H1 (cell line): Measurements from ENCODE around the gene PIGM. TPM values are rescaled to one million over a fixed set of nuclear protein-coding genes. Genes with fewer than 3 reads are reported as not detected.

ENCODE experiments used
- CTCF ChIA-PET: fragments of 300-600 bp; sonication (Branson Sonifier 250); formaldehyde crosslinking; loops from one replicate; lab custom pipeline; 2021; ENCODE audit not compliant: partially characterized antibody; lab: Charles Lee
- POLR2A ChIA-PET: fragments of 300-600 bp; sonication (Branson Sonifier 250); formaldehyde crosslinking; loops from one replicate; lab custom pipeline; 2021; ENCODE audit warnings: inconsistent platforms; ENCODE audit not compliant: partially characterized antibody; lab: Charles Lee
- DNase-seq, 2 experiments: peaks; one replicate each; pipeline versions ENCODE4 v3.0.0 to v3.0.0-alpha.2; 2010 to 2022; ENCODE audit warnings: low spot score in 2 of 2, low read depth in 1 of 2, mixed read lengths in 1 of 2
- FAIRE-seq: peaks from 2 replicates; lab custom pipeline; 2011; peaks lifted over from hg19 to GRCh38; lab: Jason Lieb, UNC
- H2AFZ ChIP-seq: 2 replicates; pipeline ENCODE4 v1.8.1; 2012; ENCODE audit warnings: low read length, inconsistent platforms
- H2AK5ac ChIP-seq: 2 replicates; pipeline ENCODE4 v1.6.1; 2013; ENCODE audit warnings: low read depth, low read length
- H2BK120ac ChIP-seq: replicated peaks from 2 replicates; pipeline ENCODE3; 2013; ENCODE audit warnings: low read depth, low read length, inconsistent platforms
- H2BK12ac ChIP-seq: 2 replicates; pipeline ENCODE4 v1.6.1; 2013; ENCODE audit warnings: low read depth, low read length
- H2BK15ac ChIP-seq: 2 replicates; pipeline ENCODE4 v1.6.1; 2013; ENCODE audit warnings: low read length
- H2BK20ac ChIP-seq: 2 replicates; pipeline ENCODE4 v1.6.1; 2013; ENCODE audit warnings: low read length
- H2BK5ac ChIP-seq: 2 replicates; pipeline ENCODE4 v1.6.1; 2013; ENCODE audit warnings: low read depth, low read length
- H3K14ac ChIP-seq: 2 replicates; pipeline ENCODE4 v1.6.1; 2013; ENCODE audit warnings: inconsistent platforms; ENCODE audit not compliant: insufficient read length
- H3K18ac ChIP-seq: 2 replicates; pipeline ENCODE4 v1.6.1; 2013; ENCODE audit warnings: low read length; ENCODE audit errors: extremely low read depth
- H3K23ac ChIP-seq: 2 replicates; pipeline ENCODE4 v1.6.1; 2013; ENCODE audit warnings: inconsistent platforms; ENCODE audit not compliant: insufficient read length
- H3K23me2 ChIP-seq: 2 replicates; pipeline ENCODE4 v1.6.1; 2013; ENCODE audit warnings: low read depth, low read length
- H3K27ac ChIP-seq: 2 replicates; pipeline ENCODE4 v1.6.1; 2011; ENCODE audit warnings: low read depth, low read length, inconsistent platforms
- H3K27me3 ChIP-seq, 4 experiments: replicated peaks in 1 of 4; 1 replicate in 1 of 4; 2 replicates in 3 of 4; pipeline versions ENCODE4 v1.6.1 to v1.8.1; 2011 to 2013; ENCODE audit warnings: low read length in 3 of 4, mild to moderate bottlenecking in 3 of 4, inconsistent platforms in 2 of 4, mixed read lengths in 2 of 4, moderate library complexity in 1 of 4; ENCODE audit not compliant: control insufficient read depth in 3 of 4, insufficient read depth in 3 of 4; ENCODE audit errors: extremely low read depth in 1 of 4
- H3K36me3 ChIP-seq, 4 experiments: 2 replicates each; pipeline versions ENCODE4 v1.6.1 to v1.8.1; 2011 to 2013; ENCODE audit warnings: mild to moderate bottlenecking in 4 of 4, low read length in 3 of 4, moderate library complexity in 2 of 4, control low read depth in 1 of 4, inconsistent platforms in 1 of 4; ENCODE audit not compliant: insufficient read depth in 4 of 4, control insufficient read depth in 2 of 4
- H3K4ac ChIP-seq: replicated peaks from 2 replicates; pipeline ENCODE3; 2013; ENCODE audit warnings: low read length, low read depth, mixed read lengths, inconsistent platforms; ENCODE audit not compliant: insufficient read length
- H3K4me1 ChIP-seq, 4 experiments: replicated peaks in 1 of 4; 1 replicate in 1 of 4; 2 replicates in 3 of 4; pipeline versions ENCODE4 v1.6.1 to v1.8.1; 2011 to 2013; ENCODE audit warnings: low read length in 3 of 4, inconsistent platforms in 2 of 4, mixed read lengths in 1 of 4; ENCODE audit not compliant: insufficient read depth in 4 of 4, control insufficient read depth in 3 of 4
- H3K4me2 ChIP-seq, 2 experiments: 2 replicates each; pipeline versions ENCODE4 v1.6.1 to v1.8.1; 2011 to 2013; ENCODE audit warnings: low read depth in 2 of 2, low read length in 2 of 2, control low read depth in 1 of 2, inconsistent platforms in 1 of 2, mild to moderate bottlenecking in 1 of 2; ENCODE audit not compliant: insufficient read depth in 1 of 2
- H3K4me3 ChIP-seq, 4 experiments: fragments of 200-600, 300-600 bp in 1 of 4; sonication (generic), shearing (Covaris generic), sonication (Bioruptor Twin) in 1 of 4; 2 replicates each; pipeline versions ENCODE4 v1.5.1 to v1.8.1; 2011 to 2016; ENCODE audit warnings: low read length in 4 of 4, low read depth in 3 of 4, control low read depth in 2 of 4, inconsistent platforms in 2 of 4, mild to moderate bottlenecking in 2 of 4, mixed read lengths in 1 of 4, moderate library complexity in 1 of 4; ENCODE audit not compliant: insufficient read depth in 2 of 4; ENCODE audit errors: extremely low read depth in 1 of 4
- H3K56ac ChIP-seq: replicated peaks from 2 replicates; pipeline ENCODE3; 2013; ENCODE audit warnings: low read depth, mild to moderate bottlenecking, mixed read lengths, low read length, inconsistent platforms; ENCODE audit not compliant: insufficient read length
- H3K79me1 ChIP-seq: 2 replicates; pipeline ENCODE4 v1.6.1; 2013; ENCODE audit warnings: low read depth, low read length, control low read depth
- H3K79me2 ChIP-seq, 2 experiments: 2 replicates each; pipeline versions ENCODE4 v1.6.1 to v1.8.1; 2012 to 2013; ENCODE audit warnings: low read length in 2 of 2, mild to moderate bottlenecking in 2 of 2, inconsistent platforms in 1 of 2; ENCODE audit not compliant: insufficient read depth in 2 of 2, control insufficient read depth in 1 of 2
- H3K9ac ChIP-seq, 4 experiments: replicated peaks in 1 of 4; 1 replicate in 1 of 4; 2 replicates in 3 of 4; pipeline versions ENCODE4 v1.6.1 to v1.8.1; 2011 to 2013; ENCODE audit warnings: low read depth in 3 of 4, low read length in 3 of 4, control low read depth in 2 of 4, mild to moderate bottlenecking in 2 of 4, moderate library complexity in 2 of 4, inconsistent platforms in 1 of 4; ENCODE audit errors: extremely low read depth in 1 of 4
- H3K9me3 ChIP-seq, 2 experiments: 2 replicates each; pipeline versions ENCODE4 v1.6.1 to v1.8.1; 2012 to 2013; ENCODE audit warnings: mild to moderate bottlenecking in 2 of 2, moderate library complexity in 2 of 2, control low read depth in 1 of 2, inconsistent platforms in 1 of 2, low read depth in 1 of 2, low read length in 1 of 2, mixed read lengths in 1 of 2; ENCODE audit not compliant: insufficient read depth in 2 of 2
- H4K20me1 ChIP-seq, 2 experiments: replicated peaks in 1 of 2; 2 replicates each; pipeline versions ENCODE3 to v1.8.1; 2011 to 2013; ENCODE audit warnings: inconsistent platforms in 2 of 2, low read length in 2 of 2, mild to moderate bottlenecking in 1 of 2; ENCODE audit not compliant: insufficient read depth in 2 of 2, control insufficient read depth in 1 of 2
- H4K5ac ChIP-seq: 2 replicates; pipeline ENCODE4 v1.6.1; 2013; ENCODE audit warnings: low read length, low read depth, mixed read lengths, inconsistent platforms; ENCODE audit not compliant: insufficient read length
- H4K8ac ChIP-seq: 2 replicates; pipeline ENCODE4 v1.8.0; 2013; ENCODE audit warnings: mild to moderate bottlenecking, moderate library complexity, low read length, inconsistent platforms; ENCODE audit not compliant: insufficient read depth; ENCODE audit errors: extremely low read depth
- H4K91ac ChIP-seq: replicated peaks from 2 replicates; pipeline ENCODE3; 2013; ENCODE audit warnings: low read length, mixed read lengths, inconsistent platforms; ENCODE audit not compliant: insufficient read length
- BRCA1 ChIP-seq: IDR thresholded peaks from 2 replicates; pipeline ENCODE4 v1.6.1; 2012; ENCODE audit warnings: low read depth, low read length, improper control_type of control experiment
- CHD1 ChIP-seq: IDR thresholded peaks from 2 replicates; pipeline ENCODE4 v1.6.1; 2012; ENCODE audit warnings: low read depth, low read length, improper control_type of control experiment
- EGR1 ChIP-seq: IDR thresholded peaks from 2 replicates; pipeline ENCODE4 v1.6.1; 2011; ENCODE audit warnings: low read depth, low read length, borderline replicate concordance
- KDM1A ChIP-seq: fragments of 200-600, 300-600 bp; sonication (generic); IDR thresholded peaks from 2 replicates; pipeline ENCODE4 v1.7.1; 2016; ENCODE audit warnings: mild to moderate bottlenecking, low read length, borderline replicate concordance
- KDM4A ChIP-seq: IDR thresholded peaks from one replicate; pipeline ENCODE4 v1.7.1; 2012; ENCODE audit warnings: low read depth, mild to moderate bottlenecking, moderate library complexity, low read length, inconsistent platforms; ENCODE audit not compliant: severe bottlenecking
- SAP30 ChIP-seq: fragments of 300-600 bp; sonication (generic); IDR thresholded peaks from 2 replicates; pipeline ENCODE4 v1.7.1; 2012; ENCODE audit warnings: low read length, moderate library complexity, mild to moderate bottlenecking, inconsistent platforms; ENCODE audit not compliant: insufficient read depth, insufficient replicate concordance
- SIX5 ChIP-seq: IDR thresholded peaks from 2 replicates; pipeline ENCODE4 v1.6.1; 2011; ENCODE audit warnings: mild to moderate bottlenecking, low read depth, low read length
- SUZ12 ChIP-seq: fragments of 200-600 bp; sonication (generic); IDR thresholded peaks from 2 replicates; pipeline ENCODE4 v1.6.1; 2012; ENCODE audit warnings: mild to moderate bottlenecking, inconsistent platforms, low read length, moderate library complexity, mixed read lengths
- TBP ChIP-seq: IDR thresholded peaks from 2 replicates; pipeline ENCODE4 v1.6.1; 2011; ENCODE audit warnings: low read depth, low read length, improper control_type of control experiment
- ZNF274 ChIP-seq: IDR thresholded peaks from 2 replicates; pipeline ENCODE4 v1.7.0; 2012; ENCODE audit warnings: low read length, borderline replicate concordance; ENCODE audit errors: extremely low read depth
- WGBS, 2 experiments: shearing (Covaris generic) in 1 of 2; methylation state at CpG; one replicate each; pipeline versions ENCODE4 v1.1.6 to v1.1.7; 2013 to 2015; ENCODE audit warnings: low lambda C conversion rate in 2 of 2, mixed read lengths in 2 of 2, inconsistent platforms in 1 of 2, low coverage in 1 of 2, missing lambda C conversion rate in 1 of 2; ENCODE audit not compliant: insufficient replicate concordance in 2 of 2, insufficient coverage in 1 of 2, insufficient read length in 1 of 2; ENCODE audit errors: extremely low coverage in 1 of 2, missing lambda C conversion rate in 1 of 2; 5-methylcytosine and 5-hydroxymethylcytosine counted together
- polyA plus RNA-seq, 7 experiments: library from polyadenylated mRNA; depleted of rRNA in 3 of 7; stranded (reverse) in 5 of 7; unstranded in 2 of 7; fragments of >200 nt in 5 of 7; fragments of 200-250 nt in 2 of 7; gene quantifications; 1 replicate in 5 of 7; 2 replicates in 1 of 7; 4 replicates in 1 of 7; pipeline versions ENCODE4 v1.2.1 to v1.2.3, GENCODE V29; 2011 to 2013; ENCODE audit warnings: missing spikeins in 2 of 7, mixed read lengths in 2 of 7
- total RNA-seq: library from RNA; stranded (reverse); fragmentation: NEBNext Ultra II Directional; extraction: Animal tissue kit (Norgen Biotek cat#: 25700); gene quantifications from 2 replicates; pipeline ENCODE4 v1.2.1, GENCODE V29; 2021

Gene PIGM
- total and polyA plus RNA-seq, 2 of the 8 experiments (the other 6 are each of a cell fraction or from before 2014, with no cell fraction given): 5.4 to 6.0 TPM

DNA sequence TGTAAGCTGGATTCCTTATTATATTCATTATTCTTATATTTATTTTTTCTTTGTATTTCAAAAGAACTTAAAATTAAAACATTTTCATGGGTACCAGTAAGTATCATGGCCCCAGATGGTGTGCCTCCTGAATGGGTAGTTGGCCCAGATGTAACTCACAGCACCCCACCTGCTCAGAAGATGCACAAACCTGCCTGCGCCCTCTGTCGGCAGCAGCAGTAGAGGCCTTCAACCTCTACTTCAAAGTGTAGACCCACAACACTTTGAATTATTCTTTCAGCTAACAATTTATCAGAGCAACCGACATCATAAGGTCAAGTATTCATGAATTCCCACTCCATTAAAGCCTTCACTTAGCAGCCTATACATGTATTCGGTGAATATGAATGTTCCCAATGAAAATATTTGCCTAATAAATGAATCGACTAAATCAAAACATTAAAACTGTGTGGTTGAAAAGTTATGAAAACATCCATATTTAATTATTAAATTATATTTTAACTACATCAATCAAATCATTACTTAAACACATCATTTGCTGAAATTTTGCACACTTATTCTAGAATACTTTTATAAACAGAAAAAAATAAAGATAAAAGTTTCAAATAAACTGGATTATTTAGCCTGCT is 25.4 kb downstream of the PIGM start:
- Histone ChIP-seq H3K9me3 (no peaks in the 10 kb centered on the region), H4K5ac (no peak overlapping the region), H4K91ac (no peak overlapping the region), H2BK120ac (no peak overlapping the region), H4K20me1 (no peaks in the 10 kb centered on the region), H3K4me3 (no peak overlapping the region), H2BK15ac (no peak overlapping the region), H3K23me2 (no peaks in the 10 kb centered on the region; the same call in 1 of the 2 replicates), H3K4ac (no peak overlapping the region), H2BK12ac (no peak overlapping the region), H3K27me3 (no peaks in the 10 kb centered on the region), H3K23ac (no peak overlapping the region), H2AFZ (no peak overlapping the region), H3K14ac (no peak overlapping the region), H2BK20ac (no peak overlapping the region), H3K9ac (no peak overlapping the region), H4K8ac (no peak overlapping the region), H2BK5ac (no peak overlapping the region), H3K4me1 (no peaks in the 10 kb centered on the region), H2AK5ac (no peak overlapping the region), H3K79me2 (no peaks in the 10 kb centered on the region), H3K56ac (no peak overlapping the region), H3K79me1 (no peaks in the 10 kb centered on the region), H3K4me2 (no peak overlapping the region), H3K18ac (no peak overlapping the region), H3K27ac (no peak overlapping the region), H3K36me3 (no peaks in the 10 kb centered on the region)
- ChIA-PET CTCF (interaction anchor here (0.7 to 13.8 kb wide), 46 partner anchors 10 to 798 kb away, joined by 3 to 696 read pairs (median 5); partner anchors contain the start of genes CFAP45, DUSP23, FCRL6 and IGSF9), POLR2A (interaction anchor here (6.2 kb wide), 1 partner anchor 68 kb away, joined by 41 read pairs; no protein-coding TSS in a partner anchor)
- peak; percentile 72 for FAIRE-seq
- 28% methylated on average over 5 of the region's 5 CpGs; no CpG with 5 or more reads in 1 of the 2 experiments for WGBS, 2 experiments
- peak; percentile 46 to 78 for DNase-seq
- TF ChIP-seq CHD1: no peak
- TF ChIP-seq TBP: no peak
- TF ChIP-seq SUZ12: no peak
- TF ChIP-seq BRCA1: no peak
- no peak for TF ChIP-seq KDM4A
- TF ChIP-seq SIX5: no peak
- no peak for TF ChIP-seq ZNF274
- TF ChIP-seq KDM1A: no peak
- no peak for TF ChIP-seq SAP30
- TF ChIP-seq EGR1: no peak
